Measurements from ENCODE around the gene C22orf39.

GRCh38 chr22:19480789-19481188 lies 33.3 kb upstream of the C22orf39 start:
- TF ChIP-seq EZH2phosphoT487 (IDR thresholded peaks at IDR 0.05; ENCODE audit: borderline replicate concordance, low read depth, low read length): no peak
- TF ChIP-seq CTCF (conservative IDR thresholded peaks at IDR 0.05; ENCODE audit: low read length): no peak

Measured in OCI-LY7 (cell line).